Measurements from ENCODE around the gene CIDEB. TPM values are rescaled to one million over a fixed set of nuclear protein-coding genes. Genes with fewer than 3 reads are reported as not detected.
"Not testable (repeated sequence)": the region's sequence is repeated elsewhere in the genome, so short reads cannot be mapped to it uniquely, and the experiment has no call there.

CIDEB gene, protein sequence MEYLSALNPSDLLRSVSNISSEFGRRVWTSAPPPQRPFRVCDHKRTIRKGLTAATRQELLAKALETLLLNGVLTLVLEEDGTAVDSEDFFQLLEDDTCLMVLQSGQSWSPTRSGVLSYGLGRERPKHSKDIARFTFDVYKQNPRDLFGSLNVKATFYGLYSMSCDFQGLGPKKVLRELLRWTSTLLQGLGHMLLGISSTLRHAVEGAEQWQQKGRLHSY
- total RNA-seq, result 1 to 10 TPM in 1 of 2 donors, under 1 TPM in 1; 0.97 to 3.1 TPM
- polyA plus RNA-seq (2013, experiment 1 of 2), result 0.43 TPM
- polyA plus RNA-seq (2013, experiment 2 of 2), result 0.50 TPM
- long read RNA-seq, experiment 1, partial matches to known transcripts, result 1 of 3 reads
- long read RNA-seq, experiment 1, other reads (novel, unspliced or antisense), result 0 of 3 reads
- long read RNA-seq, experiment 2, partial matches to known transcripts, result 0 of 4 reads
- long read RNA-seq, experiment 2, other reads (novel, unspliced or antisense), result 0 of 4 reads
- long read RNA-seq, experiment 3, partial matches to known transcripts, result 0 of 2 reads
- long read RNA-seq, experiment 3, other reads (novel, unspliced or antisense), result 0 of 2 reads
- long read RNA-seq, experiment 4, transcript CIDEB-203 (5 exons, 1,602 nt), result major isoform, 7 of 11 reads
- long read RNA-seq, experiment 4, partial matches to known transcripts, result 2 of 11 reads
- long read RNA-seq, experiment 4, other reads (novel, unspliced or antisense), result 2 of 11 reads

DNA sequence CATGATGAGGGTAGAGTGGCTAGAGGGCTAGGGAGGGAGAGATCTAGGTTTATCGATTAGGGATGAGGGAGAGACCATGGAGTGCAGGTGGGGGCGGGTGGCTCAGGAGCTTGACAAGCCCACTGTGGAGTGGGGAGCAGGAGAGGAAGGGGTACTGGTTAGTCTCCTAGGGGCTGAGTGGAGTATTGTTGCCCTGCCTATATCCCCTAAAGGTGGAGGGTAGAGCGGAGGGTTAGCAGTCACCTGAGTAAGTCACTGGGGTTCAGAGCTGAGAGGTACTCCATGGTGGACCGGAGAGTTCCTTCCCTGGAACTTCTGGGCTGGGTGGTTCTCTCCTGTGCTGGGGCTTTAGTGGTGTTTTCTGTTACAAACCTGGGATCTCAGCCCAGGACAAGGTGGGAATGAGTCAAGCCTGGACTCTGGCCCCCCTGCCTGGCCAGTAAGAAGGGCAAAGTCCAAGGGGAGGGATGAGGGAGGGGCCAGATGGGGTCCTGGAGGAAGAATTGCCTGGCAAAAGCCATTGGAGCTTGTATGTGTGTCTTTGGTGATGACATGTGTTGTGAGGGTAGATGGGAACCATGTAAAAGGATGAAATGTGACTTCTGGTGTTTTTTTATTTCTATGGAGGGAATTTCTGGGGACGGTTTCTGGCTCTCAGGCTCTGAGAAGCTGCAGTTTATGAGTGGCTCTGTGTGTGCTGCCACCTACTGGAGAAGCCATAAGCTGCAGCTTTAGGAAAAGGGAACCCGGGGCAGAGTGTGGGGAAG is at the start of gene CIDEB:
Gene CIDEB, minus strand, starts transcription at position 403 of the 767 bp plus-strand sequence. Its CDS starts 119 bp downstream, at position 284.
- 62 to 69% methylated on average over 5 to 6 of the region's 6 CpGs for WGBS, 2 experiments (ENCODE audit: insufficient coverage in 1 of 2, insufficient read length in 1 of 2)
- Mint-ChIP-seq H3K4me1 (peaks cover 10% of the 10 kb centered on the region), H3K36me3 (ENCODE audit: low read depth) (peaks cover 54% of the 10 kb centered on the region), H3K4me3 (peak within 1 kb of the TSS; percentile 34), H3K9me3 (no peaks in the 10 kb centered on the region), H3K27me3 (ENCODE audit: insufficient read depth) (no peaks in the 10 kb centered on the region), H3K27ac (peak within 1 kb of the TSS; percentile 81)
- Histone ChIP-seq H3K36me3 (ENCODE audit: control insufficient read depth, insufficient read depth, low read length) (peaks cover 54% of the 10 kb centered on the region), H3K27me3 (ENCODE audit: control insufficient read depth, insufficient read depth, low read length, poor library complexity, severe bottlenecking) (no peaks in the 10 kb centered on the region), H3K27ac (ENCODE audit: low read depth, low read length) (no peak within 1 kb of the TSS), H3K9me3 (ENCODE audit: control insufficient read depth, low read length) (no peaks in the 10 kb centered on the region), H3K4me1 (ENCODE audit: control insufficient read depth, insufficient read depth, low read length) (no peaks in the 10 kb centered on the region), H3K4me3 (ENCODE audit: low read length) (peak within 1 kb of the TSS; percentile 44), H3K9ac (ENCODE audit: extremely low read depth, low read length, poor library complexity, severe bottlenecking) (no peak within 1 kb of the TSS)
- peak; percentile 98 for TF ChIP-seq CTCF (conservative IDR thresholded peaks at IDR 0.05)
- DNase-seq, result peak; percentile 91

- Mint-ChIP-seq H3K4me3 (no peak overlapping the region), H3K36me3 (ENCODE audit: low read depth) (no peaks in the 10 kb centered on the region), H3K27me3 (ENCODE audit: insufficient read depth) (peaks cover 74% of the 10 kb centered on the region), H3K4me1 (no peaks in the 10 kb centered on the region), H3K27ac (no peak overlapping the region), H3K9me3 (peaks cover 6% of the 10 kb centered on the region)
- Histone ChIP-seq H3K27ac (ENCODE audit: low read depth, low read length) (no peak overlapping the region), H3K9me3 (ENCODE audit: control insufficient read depth, low read length) (peaks cover 8% of the 10 kb centered on the region), H3K4me1 (ENCODE audit: control insufficient read depth, insufficient read depth, low read length) (no peaks in the 10 kb centered on the region), H3K36me3 (ENCODE audit: control insufficient read depth, insufficient read depth, low read length) (no peaks in the 10 kb centered on the region), H3K9ac (ENCODE audit: extremely low read depth, low read length, poor library complexity, severe bottlenecking) (no peak overlapping the region), H3K4me3 (ENCODE audit: low read length) (no peak overlapping the region), H3K27me3 (ENCODE audit: control insufficient read depth, insufficient read depth, low read length, poor library complexity, severe bottlenecking) (peaks cover 55% of the 10 kb centered on the region)
- no peak for TF ChIP-seq CTCF (conservative IDR thresholded peaks at IDR 0.05)
- no peak for DNase-seq
- WGBS, 2 experiments (ENCODE audit: insufficient coverage in 1 of 2, insufficient read length in 1 of 2), result 83% methylated on average over 2 to 4 of the region's 4 CpGs
Observed at GRCh38 chr14:24356208-24356607, 48.4 kb upstream of the CIDEB start.

DNA sequence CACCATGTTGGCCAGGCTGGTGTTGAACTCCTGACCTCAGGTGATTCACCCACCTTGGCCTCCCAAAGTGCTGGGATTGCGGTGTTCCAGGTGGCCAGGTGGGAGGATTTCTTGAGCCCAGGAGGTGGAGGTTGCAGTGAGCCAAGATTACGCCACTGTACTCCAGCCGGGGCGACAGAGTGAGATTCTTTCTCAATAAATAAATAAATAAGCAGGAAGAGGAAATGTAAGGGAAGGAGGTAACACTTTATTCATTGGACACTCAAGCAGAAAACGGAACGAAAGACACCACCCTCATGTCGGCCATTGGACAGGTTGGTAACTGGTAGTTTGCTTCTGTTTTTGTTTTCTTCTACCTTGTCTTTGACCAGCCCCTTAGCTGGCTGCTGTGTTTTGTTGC is 47.2 kb upstream of the CIDEB start:
- Histone ChIP-seq H3K36me3 (ENCODE audit: control insufficient read depth, insufficient read depth, low read length) (no peaks in the 10 kb centered on the region), H3K27ac (ENCODE audit: low read depth, low read length) (no peak overlapping the region), H3K4me3 (ENCODE audit: low read length) (no peak overlapping the region), H3K9ac (ENCODE audit: extremely low read depth, low read length, poor library complexity, severe bottlenecking) (no peak overlapping the region), H3K9me3 (ENCODE audit: control insufficient read depth, low read length) (peaks cover 6% of the 10 kb centered on the region), H3K27me3 (ENCODE audit: control insufficient read depth, insufficient read depth, low read length, poor library complexity, severe bottlenecking) (peaks cover 55% of the 10 kb centered on the region), H3K4me1 (ENCODE audit: control insufficient read depth, insufficient read depth, low read length) (no peaks in the 10 kb centered on the region)
- Mint-ChIP-seq H3K4me3 (no peak overlapping the region), H3K4me1 (no peaks in the 10 kb centered on the region), H3K27me3 (ENCODE audit: insufficient read depth) (peaks cover 74% of the 10 kb centered on the region), H3K9me3 (no peaks in the 10 kb centered on the region), H3K36me3 (ENCODE audit: low read depth) (no peaks in the 10 kb centered on the region), H3K27ac (no peak overlapping the region)
- TF ChIP-seq CTCF (conservative IDR thresholded peaks at IDR 0.05), result no peak
- WGBS, 2 experiments (ENCODE audit: insufficient coverage in 1 of 2, insufficient read length in 1 of 2), result 94 to 96% methylated on average over 3 to 5 of the region's 7 CpGs
- no peak for DNase-seq

DNA sequence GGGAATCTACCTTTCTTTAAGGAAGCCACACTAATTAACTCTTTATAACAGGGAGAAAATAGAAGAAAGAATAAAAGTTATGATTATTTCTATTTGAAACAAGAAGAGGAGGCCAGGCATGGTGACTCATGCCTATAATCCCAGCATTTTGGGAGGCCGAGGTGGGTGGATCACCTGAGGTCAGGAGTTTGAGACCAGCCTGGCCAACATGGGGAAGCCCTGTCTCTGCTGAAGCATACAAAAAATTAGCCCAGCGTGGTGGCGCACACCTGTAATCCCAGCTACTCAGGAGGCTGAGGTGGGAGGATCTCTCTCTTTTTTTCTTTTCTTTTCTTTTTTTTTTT is 46.7 kb upstream of the CIDEB start:
- not testable (repeated sequence) for H3K9me3 Mint-ChIP-seq; H3K4me1 Mint-ChIP-seq; H3K36me3 Mint-ChIP-seq (ENCODE audit: low read depth); H3K27ac Mint-ChIP-seq; H3K9ac ChIP-seq (ENCODE audit: extremely low read depth, low read length, poor library complexity, severe bottlenecking); H3K36me3 ChIP-seq (ENCODE audit: control insufficient read depth, insufficient read depth, low read length); H3K9me3 ChIP-seq (ENCODE audit: control insufficient read depth, low read length); H3K4me3 Mint-ChIP-seq; H3K27ac ChIP-seq (ENCODE audit: low read depth, low read length); H3K4me1 ChIP-seq (ENCODE audit: control insufficient read depth, insufficient read depth, low read length); H3K4me3 ChIP-seq (ENCODE audit: low read length); DNase-seq
- 87% methylated on average over 3 of the region's 3 CpGs; no CpG with 5 or more reads in 1 of the 2 experiments for WGBS, 2 experiments (ENCODE audit: insufficient coverage in 1 of 2, insufficient read length in 1 of 2)
- peaks cover 56% of the 10 kb centered on the region for H3K27me3 ChIP-seq (ENCODE audit: control insufficient read depth, insufficient read depth, low read length, poor library complexity, severe bottlenecking)
- H3K27me3 Mint-ChIP-seq (ENCODE audit: insufficient read depth), result peaks cover 74% of the 10 kb centered on the region

All from endodermal cell (in vitro differentiated cells).